Measurements from ENCODE around the gene ARAP1. TPM values are rescaled to one million over a fixed set of nuclear protein-coding genes. Genes with fewer than 3 reads are reported as not detected.
A peak's percentile ranks its signal among the peaks of the same experiment; 100 is the strongest.

The ARAP1 gene
- total RNA-seq, 2 experiments from 2014 or later: 65.7 to 69.8 TPM

- ATAC-seq (ENCODE audit: poor library complexity): no peak
- no peak for TF ChIP-seq CTCF (IDR thresholded peaks at IDR 0.05)
- Mint-ChIP-seq H3K27ac (peak overlapping the region; percentile 49), H3K27me3 (no peaks in the 10 kb centered on the region), H3K4me3 (no peak overlapping the region), H3K4me1 (ENCODE audit: low read depth) (peaks cover 60% of the 10 kb centered on the region), H3K36me3 (ENCODE audit: low read depth) (peaks cover 59% of the 10 kb centered on the region), H3K9me3 (no peaks in the 10 kb centered on the region)
- H3K4me1 ChIP-seq (ENCODE audit: insufficient read depth, low read length): peaks cover 61% of the 10 kb centered on the region
- no peak for DNase-seq
- no peak overlapping the region for H3K27ac ChIP-seq (ENCODE audit: low read depth in 1 of 2, low read length in 2 of 2)
- no peaks in the 10 kb centered on the region for H3K9me3 ChIP-seq (ENCODE audit: control insufficient read depth in 1 of 2, insufficient read depth in 1 of 2, low read length in 2 of 2)
- intact Hi-C loops (cut with DNase I, micrococcal nuclease): no loop called here
- H3K36me3 ChIP-seq (ENCODE audit: insufficient read depth, low read length): peaks cover 70% of the 10 kb centered on the region
- ChIA-PET CTCF (interaction anchor here (0.6 to 0.9 kb wide), 3 partner anchors 31 to 649 kb away, joined by 3 to 4 read pairs (median 4); no protein-coding TSS in a partner anchor), POLR2A (no interaction called here)
- H3K4me3 ChIP-seq (ENCODE audit: low read length): no peak overlapping the region
- H3K27me3 ChIP-seq (ENCODE audit: control insufficient read depth in 1 of 2, insufficient read depth in 2 of 2, low read length in 2 of 2): no peaks in the 10 kb centered on the region
These were observed 35.9 kb downstream of the ARAP1 start for GRCh38 chr11:72716290-72716689.

DNA sequence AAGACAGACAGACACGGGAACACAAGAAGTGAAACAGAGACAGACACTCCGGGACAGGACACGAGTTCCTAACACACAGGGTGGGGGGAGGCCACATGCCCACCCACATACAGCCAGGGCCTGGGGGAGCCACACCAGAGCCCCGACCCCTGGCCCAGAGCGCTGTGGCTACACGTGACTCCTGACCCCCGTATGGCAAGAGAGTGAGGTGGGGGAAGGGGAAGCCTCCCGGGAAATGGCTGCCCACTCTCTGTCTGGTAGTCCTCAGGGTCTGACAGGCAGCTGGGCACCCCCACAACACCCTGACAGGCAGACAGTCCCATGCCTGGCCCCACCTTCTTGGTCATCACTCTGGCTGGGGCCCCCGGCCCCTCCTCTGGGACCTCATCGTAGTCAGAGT lies 39.4 kb downstream of the ARAP1 start:
- H3K4me3 Mint-ChIP-seq: no peak overlapping the region
- DNase-seq (no peak), ATAC-seq (ENCODE audit: poor library complexity) (no peak)
- no peaks in the 10 kb centered on the region for H3K9me3 Mint-ChIP-seq
- H3K27me3 ChIP-seq (ENCODE audit: control insufficient read depth in 1 of 2, insufficient read depth in 2 of 2, low read length in 2 of 2): no peaks in the 10 kb centered on the region
- POLR2A ChIA-PET: no interaction called here
- no peak for TF ChIP-seq CTCF (IDR thresholded peaks at IDR 0.05)
- H3K4me1 Mint-ChIP-seq (ENCODE audit: low read depth): peaks cover 28% of the 10 kb centered on the region
- no peaks in the 10 kb centered on the region for H3K27me3 Mint-ChIP-seq
- peaks cover 85% of the 10 kb centered on the region for H3K36me3 ChIP-seq (ENCODE audit: insufficient read depth, low read length)
- no peaks in the 10 kb centered on the region for H3K9me3 ChIP-seq (ENCODE audit: control insufficient read depth in 1 of 2, insufficient read depth in 1 of 2, low read length in 2 of 2)
- no peak overlapping the region for H3K4me3 ChIP-seq (ENCODE audit: low read length)
- CTCF ChIA-PET: interaction anchor here (0.6 kb wide), 1 partner anchor 540 kb away, joined by 3 read pairs; no protein-coding TSS in a partner anchor
- intact Hi-C loops (cut with DNase I, micrococcal nuclease): no loop called here
- H3K27ac ChIP-seq (ENCODE audit: low read depth in 1 of 2, low read length in 2 of 2): no peak overlapping the region
- peaks cover 72% of the 10 kb centered on the region for H3K36me3 Mint-ChIP-seq (ENCODE audit: low read depth)
- peaks cover 26% of the 10 kb centered on the region for H3K4me1 ChIP-seq (ENCODE audit: insufficient read depth, low read length)
- no peak overlapping the region for H3K27ac Mint-ChIP-seq

GRCh38 chr11:72712168-72712751 lies 39.9 kb downstream of the ARAP1 start:
- peaks cover 85% of the 10 kb centered on the region for H3K36me3 ChIP-seq (ENCODE audit: insufficient read depth, low read length)
- H3K27ac ChIP-seq (ENCODE audit: low read depth in 1 of 2, low read length in 2 of 2): no peak overlapping the region
- no peaks in the 10 kb centered on the region for H3K27me3 Mint-ChIP-seq
- no peak for TF ChIP-seq CTCF (IDR thresholded peaks at IDR 0.05)
- no peak overlapping the region for H3K27ac Mint-ChIP-seq
- no peaks in the 10 kb centered on the region for H3K27me3 ChIP-seq (ENCODE audit: control insufficient read depth in 1 of 2, insufficient read depth in 2 of 2, low read length in 2 of 2)
- H3K4me1 Mint-ChIP-seq (ENCODE audit: low read depth): peaks cover 28% of the 10 kb centered on the region
- ChIA-PET POLR2A (no interaction called here), CTCF (no interaction called here)
- H3K4me3 Mint-ChIP-seq: no peak overlapping the region
- H3K9me3 Mint-ChIP-seq: no peaks in the 10 kb centered on the region
- peak in 1 of 14 experiments; percentile 36 for DNase-seq
- intact Hi-C loops (cut with DNase I, micrococcal nuclease): no loop called here
- H3K4me1 ChIP-seq (ENCODE audit: insufficient read depth, low read length): peaks cover 24% of the 10 kb centered on the region
- no peak overlapping the region for H3K4me3 ChIP-seq (ENCODE audit: low read length)
- no peaks in the 10 kb centered on the region for H3K9me3 ChIP-seq (ENCODE audit: control insufficient read depth in 1 of 2, insufficient read depth in 1 of 2, low read length in 2 of 2)
- ATAC-seq (ENCODE audit: poor library complexity): no peak
- H3K36me3 Mint-ChIP-seq (ENCODE audit: low read depth): peaks cover 74% of the 10 kb centered on the region

Measured in CD4-positive, alpha-beta T cell (primary cell).